Activated CD4-positive, alpha-beta T cell treated with anti-CD3 and anti-CD28 coated beads, Interleukin-2, Interleukin-6, amounts not matched to agents 100 ng/mL and 50 ng/mL, durations not matched to agents 16 hours and 8 hours (primary cell): Measurements from ENCODE around the gene DNAJC27.
A peak's percentile ranks its signal among the peaks of the same experiment; 100 is the strongest.

ENCODE experiments used
- DNase-seq: peaks from one replicate; pipeline ENCODE4 v3.0.0-alpha.2; 2020

The DNAJC27 gene

DNA sequence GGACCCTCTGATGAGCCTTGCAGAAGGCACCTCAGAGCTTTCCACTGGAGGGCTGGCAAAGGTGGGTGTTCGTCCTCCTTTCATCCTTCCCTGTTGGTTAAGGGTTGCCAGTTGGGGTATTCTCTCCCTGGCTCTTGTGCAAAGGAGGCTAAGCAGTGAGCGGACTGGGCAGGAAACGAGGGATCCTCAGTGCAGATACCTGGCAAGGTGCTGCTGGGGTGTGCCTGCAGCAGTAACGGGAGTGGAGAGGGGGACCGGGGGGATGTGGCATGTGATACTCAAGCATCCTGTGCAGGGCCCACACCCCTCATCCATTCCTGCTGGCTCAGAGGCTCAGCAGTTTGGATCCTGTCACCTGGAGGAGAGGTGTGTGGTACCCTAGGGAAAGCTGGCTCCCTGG is 47.5 kb downstream of the DNAJC27 start:
- DNase-seq = no peak

DNA sequence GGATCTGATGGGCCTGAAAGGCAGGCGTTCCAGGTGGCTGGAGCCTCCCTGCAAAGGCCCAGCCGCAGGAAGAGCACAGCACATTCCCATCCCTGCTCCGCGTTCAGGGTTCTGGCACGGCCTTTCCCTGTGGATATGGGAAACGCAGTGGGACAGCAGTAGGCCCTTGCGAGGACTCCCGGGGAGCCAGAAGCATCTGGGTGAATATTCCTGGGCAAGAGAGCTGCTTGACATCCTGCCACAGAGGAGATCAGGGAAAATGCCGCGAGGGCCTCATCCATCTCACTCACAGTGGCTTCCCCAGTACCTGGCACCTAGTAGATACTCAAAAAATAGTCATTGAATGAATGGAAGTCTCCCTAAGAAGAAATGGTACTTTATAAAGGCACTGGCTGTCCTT is 48.6 kb downstream of the DNAJC27 start:
- DNase-seq = no peak

DNA sequence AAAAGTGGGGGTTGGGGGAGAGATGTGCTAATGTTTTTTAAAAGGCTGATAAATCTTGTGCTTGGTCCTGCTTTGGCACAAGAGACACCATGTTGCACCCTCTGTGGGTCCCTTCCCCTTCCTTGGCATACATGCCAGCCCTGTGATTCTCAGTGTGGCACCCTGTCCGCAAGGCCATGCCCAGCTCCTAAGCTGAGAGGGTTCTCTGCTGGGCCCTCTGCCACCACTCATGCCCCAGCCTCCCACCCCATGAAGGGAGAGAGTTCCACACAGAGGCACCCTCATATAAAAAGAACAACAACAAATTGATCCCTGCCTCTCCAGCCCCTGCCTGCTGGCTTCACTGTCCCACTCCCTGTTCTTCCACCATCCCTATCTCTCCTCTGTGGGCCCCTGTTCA is 49.2 kb downstream of the DNAJC27 start:
- DNase-seq = no peak

DNA sequence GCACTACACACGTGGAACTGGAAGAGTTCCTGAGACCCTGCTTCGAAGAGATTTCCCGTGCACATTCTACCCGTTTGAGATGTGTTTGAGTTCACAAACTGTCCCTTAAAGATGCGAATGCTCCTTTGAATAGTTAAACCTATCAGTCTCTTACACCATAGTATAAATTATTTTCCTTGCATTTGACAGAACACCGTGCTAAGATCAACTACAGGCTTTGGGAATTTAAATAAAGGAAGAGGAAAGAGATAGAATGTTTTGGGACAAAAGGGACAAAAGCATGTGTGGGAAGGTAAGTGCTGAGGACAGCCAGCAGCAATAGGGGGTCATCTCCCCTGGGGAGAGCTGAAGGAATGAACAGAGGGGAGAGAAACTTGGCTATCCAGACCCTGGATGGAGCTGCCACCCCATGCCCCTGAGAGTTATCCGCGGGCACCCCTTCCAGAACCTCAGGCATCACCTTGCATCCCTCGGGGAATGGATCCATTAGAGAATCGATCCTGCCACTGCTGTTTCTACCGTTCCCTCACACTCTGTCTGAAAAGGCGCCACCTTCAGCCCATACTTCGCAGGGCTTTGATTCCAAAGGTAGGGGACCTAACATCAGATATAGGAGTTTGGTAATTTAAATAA is 50.8 kb downstream of the DNAJC27 start:
- peak; percentile 48 for DNase-seq

DNA sequence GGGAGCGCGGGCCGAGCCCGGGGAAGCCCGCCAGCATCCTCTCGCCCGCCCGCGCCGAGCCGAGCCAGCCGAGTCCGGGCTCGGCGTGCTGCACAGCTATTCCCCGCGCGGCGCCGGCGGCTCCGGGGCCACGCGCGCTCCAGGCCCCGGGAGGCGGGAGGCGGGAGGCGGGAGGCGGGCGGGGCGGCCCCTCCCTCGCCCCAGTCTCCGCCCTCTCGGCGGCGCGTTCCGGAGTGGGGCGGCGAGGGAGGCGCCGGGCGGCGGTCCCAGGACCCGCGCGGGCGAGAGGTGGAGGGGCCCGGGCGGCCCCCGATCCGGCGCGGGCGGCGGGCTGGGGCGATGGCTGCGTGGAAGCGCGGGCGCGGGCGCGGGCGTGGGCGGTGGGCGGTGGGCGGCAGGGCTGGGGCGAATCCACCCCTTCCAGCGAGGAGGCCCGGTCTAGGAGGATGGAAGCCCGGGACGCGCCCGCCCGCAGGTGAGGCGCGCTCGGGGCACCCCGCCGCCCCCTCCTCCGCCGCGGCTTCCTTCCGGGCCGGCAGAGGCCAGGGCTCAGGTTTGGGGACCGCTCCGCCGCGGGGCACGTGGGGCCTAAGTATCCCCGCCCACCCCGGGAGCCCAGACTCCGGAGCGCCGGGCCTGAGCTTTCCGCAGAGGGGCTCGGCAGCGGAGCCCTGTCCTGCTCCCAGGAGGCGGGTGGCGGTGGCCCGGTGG is 51.5 kb downstream of the DNAJC27 start, which contains the start of gene ADCY3:
Gene ADCY3, minus strand, starts transcription at position 140 of the 711 bp plus-strand sequence. CDS start 1,250 bp downstream, outside the sequence.
- peak; percentile 81 for DNase-seq

DNA sequence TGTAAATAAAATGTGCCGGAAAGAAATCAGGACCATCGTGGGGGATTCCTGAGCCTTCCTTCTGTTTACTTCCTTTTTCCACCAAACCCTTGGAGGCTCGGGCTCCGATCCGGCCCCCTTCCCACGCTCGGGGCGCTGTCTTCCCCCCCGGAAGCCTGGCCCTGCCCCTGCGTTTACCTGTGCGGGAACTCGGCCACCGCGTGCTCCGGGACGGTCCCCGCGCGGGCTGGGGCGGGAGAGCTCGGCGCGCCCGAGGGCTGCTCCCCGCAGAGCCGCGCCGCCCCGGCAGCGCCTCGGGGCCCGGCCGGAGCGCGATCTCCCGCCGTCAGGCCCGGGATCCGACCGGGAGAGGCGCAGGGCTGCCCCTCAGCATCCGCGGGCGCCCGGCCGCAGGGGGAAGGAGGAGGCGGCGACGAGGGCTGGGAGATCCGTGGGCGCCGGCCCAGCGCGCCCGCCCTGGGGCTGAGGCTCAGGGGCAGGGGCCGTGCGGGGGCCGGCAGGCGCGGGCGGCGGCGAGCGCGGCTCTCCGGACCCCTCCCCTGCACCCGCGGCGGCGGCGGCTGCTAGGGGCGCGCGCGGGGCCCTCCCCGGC is 52.2 kb downstream of the DNAJC27 start:
- DNase-seq = peak; percentile 30

DNA sequence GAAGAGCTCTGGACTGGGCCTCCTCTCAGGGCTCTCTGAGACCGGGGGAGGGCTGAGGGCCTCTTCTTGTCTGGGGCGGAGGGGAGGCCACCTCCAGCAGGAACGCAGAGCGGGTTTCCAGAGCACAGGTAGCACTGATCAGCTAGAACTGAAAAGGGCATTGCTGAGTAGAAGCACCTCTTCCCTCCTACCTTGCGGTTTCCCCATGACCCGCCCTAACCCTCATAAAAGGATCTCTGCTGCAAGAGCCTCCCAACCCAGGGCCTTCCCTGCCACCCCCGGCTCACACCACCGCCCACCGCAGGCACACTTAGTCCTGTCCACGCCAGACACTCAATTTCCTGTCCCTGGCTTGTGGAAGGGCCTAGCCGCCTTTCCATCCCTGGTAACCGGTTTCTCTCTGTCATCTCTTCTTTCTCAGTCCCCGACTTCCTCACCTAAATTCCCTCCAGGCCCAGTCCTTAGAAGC is 52.7 kb downstream of the DNAJC27 start:
- DNase-seq = peak; percentile 76

DNA sequence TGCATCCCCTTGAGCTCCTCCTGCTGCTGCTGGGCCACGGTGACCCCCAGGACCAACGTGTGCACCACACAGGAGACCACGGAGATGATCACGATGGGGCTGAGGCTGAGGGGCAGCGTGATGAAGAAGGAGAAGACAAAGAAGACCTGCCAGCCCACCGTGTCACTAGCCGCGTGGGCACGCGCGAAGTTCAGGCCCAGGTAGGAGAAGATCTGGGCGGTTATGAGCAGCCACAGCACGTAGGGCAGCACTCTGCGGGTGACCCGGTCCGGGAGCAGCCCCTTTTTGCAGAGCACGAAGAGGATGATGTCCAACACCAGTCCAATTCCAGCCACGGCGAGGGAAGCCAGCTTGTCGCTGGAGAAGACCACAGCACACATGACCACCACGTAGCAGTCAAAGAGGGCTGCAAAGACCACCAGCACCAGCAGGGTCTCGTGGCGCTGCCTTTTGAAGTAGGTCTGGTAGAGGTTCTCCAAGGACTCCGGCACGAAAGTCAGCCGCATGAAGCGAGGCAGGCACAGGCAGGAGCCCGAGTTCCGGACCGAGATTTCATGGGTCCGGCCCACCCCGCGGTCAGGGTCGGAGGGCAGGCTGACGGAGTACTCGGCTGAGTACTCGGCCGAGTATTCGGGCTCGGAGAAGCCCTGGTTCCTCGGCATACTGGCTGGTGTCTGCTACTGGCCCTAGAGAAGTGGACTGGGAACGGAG is 53.3 kb downstream of the DNAJC27 start:
- no peak for DNase-seq

DNA sequence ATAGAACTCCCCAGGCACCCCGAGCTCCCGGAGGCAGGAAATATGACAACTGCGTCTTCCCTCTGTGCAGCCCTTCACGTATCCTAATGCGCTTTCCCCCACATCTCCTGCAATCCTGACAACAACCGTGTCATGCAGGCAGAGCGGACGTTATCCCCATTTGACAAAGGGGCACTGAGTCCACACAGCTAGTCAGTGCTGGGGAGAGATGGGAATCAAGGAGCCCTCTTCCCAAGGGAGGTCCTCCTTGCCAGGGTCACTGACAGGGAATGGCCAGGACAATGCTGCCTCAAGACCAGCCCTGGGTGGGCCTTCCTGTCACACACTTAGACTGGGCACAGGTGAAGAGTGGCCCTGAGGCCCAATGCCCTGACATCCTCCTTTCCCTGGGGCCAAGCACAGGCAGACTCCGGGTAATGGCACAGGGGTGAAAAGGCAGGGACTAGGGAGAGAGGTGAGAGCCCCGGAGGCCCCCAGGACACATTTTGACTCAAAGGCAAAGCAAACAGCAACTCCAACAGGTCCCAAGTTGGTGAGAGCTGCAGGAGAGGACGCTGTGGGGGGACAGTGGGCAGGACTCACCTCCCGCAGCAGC is 53.9 kb downstream of the DNAJC27 start:
- no peak for DNase-seq

DNA sequence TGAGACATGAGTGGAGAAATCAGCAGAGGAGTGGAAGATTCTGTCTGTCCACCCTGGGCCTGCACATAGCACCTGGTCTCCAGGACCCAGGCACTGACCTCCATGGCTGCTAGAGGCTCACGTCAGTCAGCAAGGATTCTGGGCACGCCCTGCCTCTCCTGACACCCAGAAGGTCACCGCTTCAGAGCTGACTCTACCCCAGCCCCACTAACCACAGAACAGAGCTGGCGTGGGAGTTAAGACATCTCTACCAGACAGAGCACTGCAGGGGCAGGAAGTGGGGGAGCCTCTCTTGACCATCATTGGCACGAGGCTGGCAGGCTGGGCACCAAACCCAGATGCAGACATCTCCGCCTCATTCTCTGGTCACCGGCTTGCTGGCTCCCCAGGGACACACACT is 54.7 kb downstream of the DNAJC27 start:
- DNase-seq = peak; percentile 67

DNA sequence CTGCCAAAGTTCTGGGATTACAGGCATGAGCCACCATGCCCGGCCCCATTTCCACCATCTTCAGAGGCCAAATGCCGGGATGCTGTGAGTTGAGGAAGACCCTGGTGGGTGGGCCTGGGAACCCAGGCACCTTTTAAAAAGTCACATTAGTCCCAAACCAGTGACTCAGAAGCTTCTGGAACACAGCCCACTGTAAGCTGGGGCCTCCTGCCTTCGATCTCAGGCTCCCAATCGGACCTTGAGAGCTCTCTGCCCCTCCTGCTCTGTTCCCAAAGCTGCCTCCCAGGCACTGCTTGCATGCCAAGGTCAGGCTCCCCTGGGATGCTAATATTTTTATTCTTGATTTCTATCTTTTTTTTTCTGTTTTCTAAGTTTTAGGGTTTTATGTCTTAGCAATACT is 56.0 kb downstream of the DNAJC27 start:
- no peak for DNase-seq

DNA sequence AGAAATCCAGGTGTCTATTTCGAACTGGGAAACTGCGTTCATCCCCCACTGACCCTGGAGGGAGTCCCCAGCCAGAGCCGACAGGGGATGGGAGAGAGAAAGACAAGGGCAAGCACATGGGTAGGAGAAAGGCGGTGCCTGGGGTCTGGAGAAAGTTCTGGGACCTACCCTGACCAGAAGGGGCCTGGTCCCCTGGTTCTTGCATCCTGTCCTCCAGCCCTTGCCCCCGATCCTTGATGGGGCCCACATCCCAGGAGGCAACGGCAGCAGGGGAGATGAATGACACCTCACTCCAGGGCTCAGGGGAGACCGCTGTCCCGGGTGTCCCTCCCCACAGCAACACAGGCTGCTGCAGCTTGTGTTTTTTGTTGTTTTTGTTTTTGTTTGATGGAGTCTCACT is 56.6 kb downstream of the DNAJC27 start:
- no peak for DNase-seq

DNA sequence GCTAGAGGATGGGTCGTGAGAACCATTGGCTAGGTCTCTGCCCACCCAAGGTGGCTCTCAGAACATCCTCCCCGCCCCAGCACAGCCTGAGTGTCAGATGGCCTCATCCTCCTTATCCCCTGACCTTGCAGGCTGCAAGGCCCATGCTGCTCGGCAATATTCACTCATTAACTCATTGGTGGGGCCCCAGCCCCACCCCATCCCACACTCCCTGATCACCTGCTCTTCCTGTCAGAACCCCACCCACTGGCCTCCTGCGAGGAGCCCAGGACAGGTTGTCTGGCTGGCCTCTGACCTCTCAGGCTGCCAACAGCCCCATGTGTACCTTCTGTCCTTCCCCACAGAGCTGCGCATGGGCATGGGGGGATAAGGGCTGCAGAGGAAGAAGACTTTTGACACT is 57.0 kb downstream of the DNAJC27 start:
- no peak for DNase-seq

DNA sequence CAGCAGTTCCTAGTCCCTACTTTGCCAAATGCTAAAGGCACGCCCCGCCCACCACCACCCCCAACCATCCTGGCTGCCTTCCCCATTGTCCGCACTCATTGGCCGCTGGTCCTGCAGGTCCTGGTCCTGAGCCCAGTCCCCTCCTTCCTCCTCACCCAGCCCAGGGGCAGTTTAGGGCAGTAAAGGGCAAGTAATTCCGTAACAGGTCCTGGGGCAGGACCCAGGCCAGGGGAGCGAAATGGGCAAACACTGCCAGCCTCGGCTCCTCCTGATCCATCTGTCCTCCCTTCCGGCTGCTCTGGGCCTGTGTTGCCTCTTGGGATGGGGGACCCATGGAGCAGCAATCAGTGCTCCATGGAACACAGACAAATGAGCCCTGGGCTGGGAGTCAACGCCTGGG is 57.8 kb downstream of the DNAJC27 start:
- DNase-seq = no peak

DNA sequence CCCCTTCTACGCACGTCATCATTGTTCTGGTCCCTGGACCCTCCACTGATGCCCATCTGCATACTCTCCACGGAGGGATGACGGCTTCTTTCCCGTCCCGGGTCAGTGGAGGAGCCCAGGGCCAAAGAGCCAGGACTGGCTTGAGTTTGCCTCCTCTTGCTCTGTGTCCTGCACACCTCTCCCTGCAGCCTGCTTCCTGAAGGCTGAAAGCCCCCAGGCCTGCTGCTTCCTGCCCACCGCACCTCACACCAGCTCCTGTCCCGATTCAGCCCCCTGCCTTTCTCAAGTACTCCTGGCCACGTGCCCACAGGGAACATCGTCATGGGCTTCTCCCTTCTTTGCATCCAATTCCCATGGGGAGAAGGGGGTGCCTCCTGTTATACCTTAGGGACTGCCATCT is 58.8 kb downstream of the DNAJC27 start:
- DNase-seq = no peak

DNA sequence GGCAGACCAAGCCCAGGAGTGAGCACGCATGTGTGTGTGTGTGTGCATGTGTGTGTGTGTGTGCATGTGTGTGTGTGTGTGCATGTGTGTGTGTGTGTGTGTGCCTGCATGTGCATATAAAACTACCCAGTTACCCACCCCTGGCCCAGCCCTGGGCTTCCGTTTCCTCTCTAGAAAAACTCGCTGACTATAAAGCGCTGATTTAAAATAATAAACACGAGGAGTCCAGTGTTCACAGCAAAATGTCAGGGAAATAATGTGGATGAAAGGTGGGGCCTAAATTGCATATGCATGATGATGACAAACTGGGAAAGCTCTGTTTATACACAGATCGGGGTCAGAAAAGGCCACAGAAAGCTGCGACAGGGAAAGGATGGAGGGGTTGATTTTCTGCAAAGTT is 59.2 kb downstream of the DNAJC27 start:
- no peak for DNase-seq

DNA sequence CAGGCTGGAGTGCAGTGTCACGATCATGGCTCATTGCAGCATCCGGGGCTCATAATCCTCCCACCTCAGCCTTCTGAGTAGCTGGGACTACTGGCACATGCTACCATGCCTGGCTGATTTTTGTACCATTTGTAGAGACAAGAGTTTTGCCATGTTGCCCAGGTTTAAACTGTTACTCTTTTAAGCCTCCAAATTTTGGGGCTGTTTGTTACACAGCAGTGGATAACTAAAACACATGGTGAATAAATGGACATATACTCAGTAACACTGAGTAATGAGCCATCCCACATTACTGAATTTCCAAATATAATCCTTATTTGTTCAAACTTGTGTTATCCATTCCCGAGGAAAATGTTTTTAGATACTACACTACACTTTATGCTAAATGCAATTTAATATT is 61.5 kb downstream of the DNAJC27 start:
- DNase-seq = no peak

DNA sequence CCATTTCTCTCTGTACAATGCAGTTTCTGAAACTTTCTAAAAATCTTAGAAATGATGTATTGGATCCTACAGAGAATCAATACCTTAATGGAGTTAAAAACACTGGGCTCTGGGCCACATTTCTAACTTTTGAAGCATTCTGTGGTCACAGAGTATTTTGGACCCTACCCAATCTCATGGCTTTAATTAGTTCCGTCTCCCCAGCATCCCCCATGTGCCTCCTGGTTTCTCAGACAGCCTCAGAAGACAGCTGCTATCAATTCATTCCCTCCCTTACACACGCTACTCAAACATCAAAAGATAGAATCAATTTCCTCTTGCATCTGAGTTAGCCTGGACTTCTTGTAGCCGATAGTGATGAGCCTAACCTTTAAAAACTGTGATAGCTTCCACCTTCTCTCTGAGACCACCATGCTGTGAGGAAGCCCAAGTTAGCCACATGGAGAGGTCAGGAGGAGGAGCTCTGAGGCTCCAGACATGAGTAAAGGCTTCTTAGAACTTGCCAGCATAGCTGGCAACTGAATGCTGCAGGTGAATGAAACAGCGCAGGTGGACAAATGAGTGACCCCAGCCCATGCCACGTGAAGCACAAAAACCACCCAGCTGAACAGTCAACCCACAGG is 62.1 kb downstream of the DNAJC27 start:
- no peak for DNase-seq

DNA sequence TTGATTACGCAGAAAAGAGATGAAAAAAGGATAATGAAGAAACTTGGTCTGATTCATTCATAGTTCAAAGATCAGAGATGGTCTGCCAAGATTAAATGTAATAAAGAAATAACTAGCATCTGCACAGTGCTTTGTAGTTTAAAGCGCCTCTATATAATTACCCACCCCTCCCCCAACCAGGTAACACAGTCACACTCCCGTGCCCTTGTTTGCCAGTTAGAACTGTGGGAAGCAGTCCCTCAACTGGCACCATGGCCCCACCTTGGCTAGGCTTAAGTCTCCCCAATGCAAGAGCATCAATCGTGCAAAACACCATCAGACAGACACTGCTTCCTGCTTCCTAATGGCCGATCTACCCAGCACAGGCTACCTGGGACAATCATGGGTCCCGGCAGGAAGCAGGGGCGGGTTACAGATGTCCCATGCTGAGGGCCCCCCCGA is 63.3 kb downstream of the DNAJC27 start:
- DNase-seq = no peak

DNA sequence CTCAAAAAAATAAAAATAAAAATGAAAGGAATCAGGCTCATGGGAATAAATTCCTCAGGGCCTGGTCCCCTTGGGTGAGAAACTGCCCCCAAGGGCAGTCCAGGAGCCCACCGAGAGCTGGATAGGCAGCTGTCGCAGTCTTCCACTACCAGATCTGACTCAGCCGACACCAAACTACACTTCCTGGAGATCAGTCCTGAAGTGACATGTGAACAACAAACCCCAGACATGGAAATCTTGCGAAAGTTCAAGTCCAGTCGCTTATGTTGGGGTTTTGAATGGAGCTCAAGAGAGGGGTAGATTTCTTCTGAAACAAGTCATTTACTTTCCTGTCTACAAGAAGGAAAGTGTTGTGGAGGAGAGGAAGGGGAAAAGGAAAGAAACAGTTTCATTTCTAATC is 64.6 kb downstream of the DNAJC27 start:
- DNase-seq = no peak

DNA sequence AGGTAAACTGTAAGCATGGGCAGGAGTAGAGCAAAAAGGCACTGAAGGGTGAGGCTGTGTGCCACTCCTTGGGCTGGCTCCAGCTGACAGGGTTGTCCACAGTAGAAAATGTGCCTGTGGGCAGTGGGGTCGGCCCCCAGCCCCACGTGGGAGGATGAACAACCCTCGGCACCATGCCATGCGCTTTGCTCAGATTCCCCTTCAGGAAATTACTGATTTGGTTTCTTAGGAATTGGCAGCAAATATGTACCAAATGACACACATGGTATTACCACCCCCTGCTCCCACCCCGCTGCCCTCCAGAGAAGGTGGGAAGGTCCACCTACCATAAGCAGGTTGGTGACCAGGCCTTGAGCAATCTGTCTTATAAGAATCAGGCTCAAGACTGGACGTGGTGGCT is 65.3 kb downstream of the DNAJC27 start:
- DNase-seq = no peak
